Measurements from ENCODE around the gene ROBO1. TPM values are rescaled to one million over a fixed set of nuclear protein-coding genes. Genes with fewer than 3 reads are reported as not detected.

Gene ROBO1
- polyA plus RNA-seq, 4 donors: 80.6 to 111 (median 101) TPM

GRCh38 chr3:78621061-78621716, 1146.6 kb downstream of the ROBO1 start:
- no peak for DNase-seq (ENCODE audit: low read depth in 4 of 4, low spot score in 3 of 4)

- DNase-seq (ENCODE audit: low read depth in 4 of 4, low spot score in 3 of 4): no peak
These were observed 1153.3 kb downstream of the ROBO1 start for GRCh38 chr3:78614486-78614885.

DNA sequence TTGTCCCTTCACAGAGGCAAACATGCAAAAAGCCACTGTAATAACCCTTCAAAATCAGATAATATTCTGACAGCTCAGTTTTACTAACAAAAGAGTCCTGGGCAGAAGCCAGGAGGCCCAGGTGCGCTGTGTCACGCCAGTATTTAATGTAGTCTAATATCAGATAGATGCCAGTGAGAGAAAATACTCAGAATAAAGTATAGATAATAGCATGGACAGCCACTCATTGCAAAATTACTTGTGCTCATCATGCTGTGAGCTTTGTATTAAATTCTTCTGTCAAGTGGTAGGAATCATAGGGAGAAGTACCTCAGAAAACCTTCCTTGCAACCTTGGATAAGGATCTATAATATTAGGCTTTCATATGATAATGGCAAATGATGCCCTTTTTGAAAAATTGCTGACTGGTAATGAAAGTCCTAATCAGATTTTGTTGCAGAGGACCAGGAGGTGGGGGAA, 1154.3 kb downstream of the ROBO1 start:
- no peak for DNase-seq (ENCODE audit: low read depth in 4 of 4, low spot score in 3 of 4)

DNA sequence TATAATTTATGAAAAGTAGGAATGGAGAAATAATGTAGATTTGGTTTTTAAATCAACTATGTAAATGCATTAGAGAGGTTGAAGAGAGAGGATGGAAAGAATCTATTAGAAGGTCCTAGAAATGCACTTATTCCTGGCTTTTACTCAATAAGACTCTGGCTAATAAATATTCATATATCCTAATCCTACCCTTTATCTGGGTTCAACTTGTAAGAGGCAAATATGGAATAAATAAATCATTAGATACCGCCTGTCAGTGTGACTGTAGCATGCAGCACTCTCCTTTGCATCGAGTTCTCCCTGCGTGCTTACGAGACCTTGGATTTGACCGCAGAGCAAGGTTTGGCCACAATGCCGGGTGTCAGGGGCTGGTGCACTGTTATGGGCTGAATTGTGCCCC, 1156.5 kb downstream of the ROBO1 start:
- DNase-seq (ENCODE audit: low read depth in 4 of 4, low spot score in 3 of 4): no peak

GRCh38 chr3:78610462-78611125, 1157.2 kb downstream of the ROBO1 start:
- DNase-seq (ENCODE audit: low read depth in 4 of 4, low spot score in 3 of 4): no peak

DNA sequence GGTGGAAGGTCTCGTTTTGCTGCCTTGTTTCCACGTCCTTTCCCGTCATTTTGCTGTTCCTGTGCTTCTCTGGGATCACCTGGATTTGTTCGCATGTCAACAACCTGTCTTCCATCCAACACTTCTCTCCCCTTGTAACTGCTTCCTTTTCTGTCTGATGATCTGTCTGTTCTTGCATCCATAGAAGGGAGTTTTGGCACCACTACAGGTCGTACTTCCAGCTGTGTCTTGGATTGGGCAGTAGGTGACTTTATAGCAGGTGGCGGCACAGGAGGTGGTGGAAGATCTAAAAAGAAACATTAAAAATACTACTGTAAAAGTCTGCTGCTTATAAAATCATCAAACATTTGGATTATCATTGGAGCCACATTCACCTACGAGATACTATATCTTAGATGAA, 1161.0 kb downstream of the ROBO1 start:
- no peak for DNase-seq (ENCODE audit: low read depth in 4 of 4, low spot score in 3 of 4)

- DNase-seq (ENCODE audit: low read depth in 4 of 4, low spot score in 3 of 4): no peak
These were observed 1162.6 kb downstream of the ROBO1 start for GRCh38 chr3:78605178-78605577.

DNA sequence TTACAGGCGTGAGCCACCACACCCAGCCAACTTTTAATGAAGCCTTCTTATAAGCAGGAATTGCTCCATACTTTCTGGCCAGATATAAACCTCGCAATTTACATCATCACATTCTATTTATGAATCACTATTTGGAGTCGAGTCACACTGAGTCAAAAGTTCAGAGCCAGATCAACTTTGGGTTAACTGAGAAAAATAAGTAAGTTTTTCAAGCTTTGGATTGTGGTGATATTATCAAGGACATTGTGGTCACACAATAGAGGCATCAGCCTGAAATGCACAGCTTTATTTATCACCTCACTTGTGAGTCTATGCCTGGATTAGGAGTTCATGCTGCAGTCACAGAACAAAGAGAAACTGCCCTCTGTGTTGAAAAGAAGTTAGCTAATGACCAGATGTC, 1163.5 kb downstream of the ROBO1 start:
- no peak for DNase-seq (ENCODE audit: low read depth in 4 of 4, low spot score in 3 of 4)

DNA sequence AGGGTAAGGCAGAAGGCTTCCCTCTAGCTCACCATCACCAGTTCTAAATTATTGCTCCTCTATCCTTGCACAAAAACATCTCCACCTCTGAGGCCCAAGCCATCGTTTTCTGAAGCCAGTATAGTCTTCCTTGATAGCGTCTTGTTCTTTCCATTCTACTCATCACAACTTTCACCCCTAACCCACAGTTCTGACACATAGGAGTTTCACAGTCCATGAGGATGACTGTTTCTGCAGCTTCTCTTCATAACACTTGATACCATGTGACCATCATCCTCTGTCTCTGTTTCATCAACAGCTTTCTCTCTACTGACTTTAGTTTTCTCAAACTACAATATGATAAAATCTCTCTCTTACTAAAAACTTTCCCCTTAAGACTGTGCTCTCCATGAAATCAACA, 1166.5 kb downstream of the ROBO1 start:
- no peak for DNase-seq (ENCODE audit: low read depth in 4 of 4, low spot score in 3 of 4)

DNA sequence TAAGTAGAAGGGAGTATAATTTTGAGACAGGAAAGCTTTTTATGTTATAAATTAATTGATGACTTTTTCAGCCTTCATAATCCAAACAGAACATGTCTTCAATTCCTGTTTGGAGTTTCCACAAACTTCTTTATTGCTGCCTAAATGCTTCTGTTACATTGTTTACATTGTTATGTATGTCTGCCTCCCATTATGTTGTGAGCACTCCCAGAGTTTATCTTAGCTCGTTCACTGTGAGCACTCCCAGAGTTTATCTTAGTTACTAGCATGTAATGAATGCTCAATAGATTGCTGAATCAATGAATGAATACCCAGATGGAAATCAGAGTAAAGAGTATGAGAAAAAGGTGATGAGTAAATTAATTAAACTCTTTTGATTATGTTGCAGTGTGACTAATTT, 1178.0 kb downstream of the ROBO1 start:
- no peak for DNase-seq (ENCODE audit: low read depth in 4 of 4, low spot score in 3 of 4)

DNA sequence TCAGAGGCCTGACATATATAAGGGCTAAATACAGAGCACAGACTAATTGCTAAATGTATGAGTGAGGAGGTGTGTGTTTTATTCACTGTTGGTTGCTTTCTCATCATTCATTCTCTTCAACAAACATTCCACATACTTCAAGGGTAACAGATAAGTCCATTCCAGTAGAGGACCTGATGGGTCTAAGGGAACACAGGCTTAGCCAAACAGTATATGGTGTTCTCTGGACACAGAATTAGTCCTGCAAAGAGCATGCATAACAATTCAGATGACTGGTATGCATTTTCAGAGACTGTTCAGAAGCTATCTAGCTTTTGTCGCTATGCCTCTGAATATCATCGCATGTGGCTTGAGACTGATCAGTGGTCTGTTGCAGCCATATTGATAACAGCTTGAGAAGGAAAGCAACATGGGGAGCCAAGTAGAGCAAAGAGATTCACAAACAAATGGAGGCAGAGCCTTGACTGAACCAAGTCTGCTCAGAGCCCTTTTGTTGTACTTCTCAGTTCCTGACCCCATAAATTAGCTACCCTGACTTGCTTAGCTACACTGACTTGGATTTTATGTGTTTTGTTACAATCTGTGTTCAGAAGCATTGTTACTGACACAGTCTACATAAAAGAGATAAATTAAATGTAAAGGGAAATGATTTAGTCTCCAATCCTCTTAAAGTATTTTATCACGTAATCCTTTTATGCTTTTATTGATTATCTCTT, 1178.7 kb downstream of the ROBO1 start:
- peak in 2 of 4 donors; percentile 20 to 41 for DNase-seq (ENCODE audit: low read depth in 4 of 4, low spot score in 3 of 4)

DNA sequence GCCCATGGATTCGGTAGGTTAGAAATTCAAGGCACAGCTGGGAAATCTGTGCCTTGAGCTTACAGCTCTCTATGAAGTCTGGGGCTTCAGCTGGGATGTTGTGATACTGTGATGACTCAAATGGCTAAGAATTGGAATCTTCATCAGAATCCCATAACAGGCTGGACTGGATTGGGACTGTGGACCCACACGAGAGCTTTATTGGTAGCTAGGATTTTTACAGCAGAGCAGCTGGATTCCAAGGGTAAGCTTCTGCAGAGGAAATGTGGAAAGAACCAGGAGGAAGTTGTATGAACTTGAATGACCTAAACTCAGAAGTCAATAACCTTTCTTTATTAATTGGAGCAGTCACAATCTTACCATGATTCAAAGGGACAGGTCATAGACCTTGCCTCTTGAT, 1187.1 kb downstream of the ROBO1 start:
- no peak for DNase-seq (ENCODE audit: low read depth in 4 of 4, low spot score in 3 of 4)

DNA sequence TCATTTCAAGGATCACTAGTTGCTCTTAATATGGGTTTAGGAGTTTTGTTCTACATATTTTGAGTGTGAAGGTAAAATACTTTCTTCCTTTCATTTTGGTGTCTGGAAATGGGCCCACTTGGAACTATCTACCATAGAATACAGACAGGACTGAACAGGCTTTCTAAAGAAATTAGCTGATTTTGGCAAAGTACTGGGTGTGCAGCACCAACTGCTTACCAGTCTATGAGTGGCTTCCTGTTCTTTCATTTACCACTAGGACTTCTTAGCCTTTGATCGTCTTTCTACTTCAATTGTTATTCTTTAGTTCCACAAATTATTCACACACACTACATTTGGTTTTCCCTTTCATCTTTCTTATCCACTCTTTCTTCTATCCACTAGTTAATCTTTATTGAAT, 1196.3 kb downstream of the ROBO1 start:
- DNase-seq (ENCODE audit: low read depth in 4 of 4, low spot score in 3 of 4): no peak

- DNase-seq (ENCODE audit: low read depth in 4 of 4, low spot score in 3 of 4): no peak
These were observed 1197.3 kb downstream of the ROBO1 start for GRCh38 chr3:78570496-78570895.

DNA sequence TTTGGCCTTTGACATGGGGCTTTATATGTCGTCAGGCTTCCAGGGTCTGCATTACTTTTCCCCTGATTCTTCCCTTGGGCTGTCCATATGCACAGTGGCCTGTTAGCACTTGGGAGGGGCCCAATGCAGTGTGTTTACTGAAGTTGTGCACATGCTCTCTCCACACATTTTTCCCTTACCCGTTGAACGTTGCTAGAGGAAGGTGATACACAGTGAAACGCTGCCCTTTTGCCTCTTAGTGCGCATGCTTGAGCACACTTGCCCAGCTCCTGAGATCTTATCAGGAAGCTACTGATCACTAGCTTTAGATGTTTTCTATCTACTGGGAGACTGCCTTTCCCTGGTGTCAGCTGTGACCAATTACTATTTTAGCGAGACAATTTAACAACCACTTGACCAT, 1198.0 kb downstream of the ROBO1 start:
- no peak for DNase-seq (ENCODE audit: low read depth in 4 of 4, low spot score in 3 of 4)

GRCh38 chr3:78565712-78566111, 1202.1 kb downstream of the ROBO1 start:
- DNase-seq (ENCODE audit: low read depth in 4 of 4, low spot score in 3 of 4): no peak

GRCh38 chr3:78562328-78562727, 1205.5 kb downstream of the ROBO1 start:
- no peak for DNase-seq (ENCODE audit: low read depth in 4 of 4, low spot score in 3 of 4)

All from right renal pelvis (tissue), 4 donors.